ENCODE data around the gene WDR73.

WDR73 gene

GRCh38 chr15:84621358-84621979, 32.6 kb downstream of the WDR73 start:
- in situ Hi-C loops (cut with HindIII; ENCODE audit: low sequenced_read_pairs): no loop called here

GRCh38 chr15:84620626-84621025, 33.5 kb downstream of the WDR73 start:
- in situ Hi-C loops (cut with HindIII; ENCODE audit: low sequenced_read_pairs): no loop called here

- in situ Hi-C loops (cut with HindIII; ENCODE audit: low sequenced_read_pairs): no loop called here
These were observed 37.8 kb downstream of the WDR73 start for GRCh38 chr15:84616235-84616634.

- in situ Hi-C loops (cut with HindIII; ENCODE audit: low sequenced_read_pairs): no loop called here
These were observed 42.5 kb downstream of the WDR73 start for GRCh38 chr15:84611631-84612030.

GRCh38 chr15:84609818-84610525, 44.1 kb downstream of the WDR73 start:
- in situ Hi-C loops (cut with HindIII; ENCODE audit: low sequenced_read_pairs): no loop called here

GRCh38 chr15:84608707-84609284, 45.3 kb downstream of the WDR73 start:
- in situ Hi-C loops (cut with HindIII; ENCODE audit: low sequenced_read_pairs): no loop called here

GRCh38 chr15:84606653-84607120, 47.4 kb downstream of the WDR73 start:
- in situ Hi-C loops (cut with HindIII; ENCODE audit: low sequenced_read_pairs): no loop called here

GRCh38 chr15:84605554-84605882, 48.6 kb downstream of the WDR73 start:
- in situ Hi-C loops (cut with HindIII; ENCODE audit: low sequenced_read_pairs): no loop called here

GRCh38 chr15:84604826-84605553, 49.1 kb downstream of the WDR73 start:
- in situ Hi-C loops (cut with HindIII; ENCODE audit: low sequenced_read_pairs): no loop called here

- in situ Hi-C loops (cut with HindIII; ENCODE audit: low sequenced_read_pairs): no loop called here
These were observed 50.3 kb downstream of the WDR73 start for GRCh38 chr15:84603630-84604379.

GRCh38 chr15:84601555-84601838, 52.6 kb downstream of the WDR73 start:
- in situ Hi-C loops (cut with HindIII; ENCODE audit: low sequenced_read_pairs): no loop called here

GRCh38 chr15:84600687-84601554, 53.2 kb downstream of the WDR73 start, which contains the start of gene ZSCAN2:
Gene ZSCAN2, plus strand, starts transcription at chr15:84601009. Its CDS starts 2,919 bp downstream, at chr15:84603928.
- in situ Hi-C loops (cut with HindIII; ENCODE audit: low sequenced_read_pairs): no loop called here

- in situ Hi-C loops (cut with HindIII; ENCODE audit: low sequenced_read_pairs): no loop called here
These were observed 53.8 kb downstream of the WDR73 start for GRCh38 chr15:84600331-84600686.

GRCh38 chr15:84599906-84600305, 54.2 kb downstream of the WDR73 start:
- in situ Hi-C loops (cut with HindIII; ENCODE audit: low sequenced_read_pairs): no loop called here

GRCh38 chr15:84598993-84599392, 55.1 kb downstream of the WDR73 start:
- in situ Hi-C loops (cut with HindIII; ENCODE audit: low sequenced_read_pairs): no loop called here

- in situ Hi-C loops (cut with HindIII; ENCODE audit: low sequenced_read_pairs): no loop called here
These were observed 55.8 kb downstream of the WDR73 start for GRCh38 chr15:84598250-84598649.

- in situ Hi-C loops (cut with HindIII; ENCODE audit: low sequenced_read_pairs): no loop called here
These were observed 56.8 kb downstream of the WDR73 start for GRCh38 chr15:84597296-84597695.

- in situ Hi-C loops (cut with HindIII; ENCODE audit: low sequenced_read_pairs): no loop called here
These were observed 58.4 kb downstream of the WDR73 start for GRCh38 chr15:84595660-84596059.

- in situ Hi-C loops (cut with HindIII; ENCODE audit: low sequenced_read_pairs): no loop called here
These were observed 59.3 kb downstream of the WDR73 start for GRCh38 chr15:84594617-84595290.

GRCh38 chr15:84591815-84592214, 62.3 kb downstream of the WDR73 start:
- in situ Hi-C loops (cut with HindIII; ENCODE audit: low sequenced_read_pairs): no loop called here

All from endothelial cell of hepatic sinusoid (primary cell).